Measurements from ENCODE around the gene TSPAN5.
"Not testable (repeated sequence)": the region's sequence is repeated elsewhere in the genome, so short reads cannot be mapped to it uniquely, and the experiment has no call there.

TSPAN5 gene

DNA sequence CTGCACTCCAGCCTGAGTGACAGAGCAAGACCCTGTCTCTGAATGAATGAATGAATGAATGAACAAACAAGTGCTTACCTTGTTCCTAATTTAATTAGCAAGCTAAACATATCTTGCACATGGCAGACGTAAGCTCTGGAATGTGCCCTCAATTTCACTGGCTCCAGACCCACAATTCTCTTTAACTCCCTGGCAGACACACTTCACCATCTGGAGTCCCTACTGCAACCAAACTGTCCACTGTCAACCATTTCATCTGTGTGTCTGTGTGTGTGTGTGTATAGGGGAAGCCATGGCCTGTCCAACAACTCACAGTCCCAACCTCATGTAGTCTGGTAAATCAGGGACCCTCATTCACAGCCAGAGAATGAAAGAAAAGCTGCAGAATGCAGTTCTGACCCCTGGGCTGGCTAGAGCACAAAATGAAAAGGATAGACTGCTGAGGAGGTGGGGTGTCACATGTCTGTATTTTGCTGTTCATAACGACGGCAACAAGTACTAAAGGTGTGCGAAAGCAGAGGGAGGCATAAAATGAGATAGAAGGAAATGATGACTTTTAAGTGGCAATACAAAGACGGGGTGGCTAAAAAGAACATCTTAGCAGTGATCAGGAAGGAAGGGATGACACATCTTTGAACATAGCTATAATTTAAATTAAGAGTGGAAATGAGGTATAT is 114.1 kb downstream of the TSPAN5 start:
- DNase-seq, result no peak

DNA sequence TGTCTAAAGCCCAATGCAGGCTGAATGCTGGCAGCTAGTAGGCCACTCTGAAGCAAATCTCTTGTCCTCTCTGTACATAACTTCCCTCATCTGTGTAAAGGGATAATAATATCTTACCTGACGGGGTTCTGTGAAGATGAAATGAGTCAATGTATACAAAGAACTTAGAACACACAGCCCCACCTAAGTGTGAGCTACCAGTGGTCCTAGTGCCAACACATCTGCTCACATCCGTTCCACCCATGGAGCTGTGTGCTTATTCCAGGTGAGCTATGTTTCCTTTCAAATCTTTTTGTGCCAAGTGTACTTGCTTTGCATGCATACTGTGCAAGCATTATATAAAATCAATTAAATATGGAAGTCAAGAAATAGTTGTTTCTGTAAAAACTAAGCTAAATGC is 116.4 kb downstream of the TSPAN5 start:
- no peak for DNase-seq

DNA sequence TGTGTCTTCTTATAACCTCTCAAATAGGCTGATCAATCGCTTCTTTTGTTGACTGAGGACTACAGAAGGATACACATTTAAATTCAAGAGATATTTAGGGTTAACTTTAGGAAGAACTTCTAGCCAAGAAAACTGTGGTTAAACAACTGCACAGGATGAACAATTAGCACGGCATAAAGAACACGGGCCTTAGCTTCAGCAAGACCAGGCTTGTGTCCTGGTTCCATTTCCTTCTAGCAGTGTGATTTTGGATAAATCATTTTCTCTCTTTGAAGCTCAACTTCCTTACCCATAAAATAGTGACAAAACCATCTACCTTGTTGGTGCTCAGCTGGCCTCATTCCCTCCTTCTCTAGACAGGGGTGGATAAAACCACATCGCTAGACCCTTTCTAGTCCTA is 117.6 kb downstream of the TSPAN5 start:
- DNase-seq, result no peak

DNA sequence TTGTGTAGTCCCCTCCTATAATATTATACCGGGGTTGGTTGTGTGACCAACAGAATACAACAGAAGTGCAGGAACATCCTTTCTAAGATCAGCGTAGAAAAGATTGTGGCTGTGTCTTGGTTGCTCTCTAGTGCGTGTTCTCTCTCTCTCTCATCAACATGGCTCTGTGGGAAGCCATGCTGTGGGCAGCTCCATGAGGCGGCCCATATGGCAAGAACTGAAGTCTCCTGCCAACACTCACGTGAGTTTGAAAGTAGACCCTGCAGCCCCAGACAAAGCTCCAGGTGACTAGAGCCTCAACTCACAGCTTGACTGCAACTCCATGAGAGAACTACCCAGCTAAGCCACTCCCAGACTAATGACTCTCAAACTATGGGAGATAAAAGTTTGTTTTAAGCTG is 118.7 kb downstream of the TSPAN5 start:
- no peak for DNase-seq

DNA sequence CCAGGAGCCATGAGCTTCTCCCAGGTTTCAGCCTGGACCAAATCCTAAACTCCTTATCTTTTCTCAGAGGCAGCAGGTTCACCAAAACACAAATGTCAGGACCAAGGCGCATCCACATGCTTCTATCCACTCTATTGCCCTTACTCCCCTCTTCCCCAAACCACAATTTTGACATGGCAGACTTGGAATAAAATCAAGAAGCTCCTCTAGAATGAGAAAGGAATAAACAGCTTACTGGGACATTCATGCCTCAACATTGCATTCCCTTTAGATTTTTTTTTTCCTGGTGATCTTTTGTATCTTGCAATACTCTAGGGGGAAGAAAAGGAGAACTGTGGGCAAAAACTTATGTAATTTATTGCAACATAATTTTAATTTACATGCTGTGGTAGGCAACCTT is 119.1 kb downstream of the TSPAN5 start:
- no peak for DNase-seq

DNA sequence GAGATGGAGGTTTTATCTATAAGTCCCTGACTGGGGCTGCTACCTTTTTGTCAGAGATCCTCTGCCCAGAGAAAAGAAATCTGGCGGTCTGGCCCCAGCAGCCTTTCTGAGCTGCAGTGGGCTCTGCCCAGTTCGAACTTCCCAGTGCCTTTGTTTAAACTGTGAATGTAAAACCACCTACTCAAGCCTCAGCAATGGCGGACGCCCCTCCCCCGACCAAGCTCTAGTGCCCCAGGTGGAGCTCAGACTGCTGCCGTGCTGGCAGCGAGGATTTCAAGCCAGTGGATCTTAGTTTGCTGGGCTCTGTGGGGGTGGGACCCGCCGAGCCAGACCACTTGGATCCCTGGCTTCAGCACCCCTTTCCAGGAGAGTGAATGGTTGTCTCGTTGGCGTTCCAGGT is 121.8 kb downstream of the TSPAN5 start:
- DNase-seq, result no peak

DNA sequence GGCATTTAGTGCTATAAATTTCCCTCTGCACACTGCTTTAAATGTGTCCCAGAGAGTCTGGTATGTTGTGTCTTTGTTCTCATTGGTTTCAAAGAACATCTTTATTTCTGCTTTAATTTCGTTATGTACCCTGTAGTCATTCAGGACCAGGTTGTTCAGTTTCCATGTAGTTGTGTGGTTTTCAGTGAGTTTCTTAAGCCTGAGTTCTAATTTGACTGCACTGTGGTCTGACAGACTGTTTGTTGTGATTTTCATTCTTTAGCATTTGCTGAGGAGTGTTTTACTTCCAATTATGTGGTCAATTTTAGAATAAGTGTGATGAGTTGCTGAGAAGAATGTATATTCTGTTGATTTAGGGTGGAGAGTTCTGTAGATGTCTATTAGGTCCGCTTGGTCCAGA is 124.3 kb downstream of the TSPAN5 start:
- not testable (repeated sequence) for DNase-seq

DNA sequence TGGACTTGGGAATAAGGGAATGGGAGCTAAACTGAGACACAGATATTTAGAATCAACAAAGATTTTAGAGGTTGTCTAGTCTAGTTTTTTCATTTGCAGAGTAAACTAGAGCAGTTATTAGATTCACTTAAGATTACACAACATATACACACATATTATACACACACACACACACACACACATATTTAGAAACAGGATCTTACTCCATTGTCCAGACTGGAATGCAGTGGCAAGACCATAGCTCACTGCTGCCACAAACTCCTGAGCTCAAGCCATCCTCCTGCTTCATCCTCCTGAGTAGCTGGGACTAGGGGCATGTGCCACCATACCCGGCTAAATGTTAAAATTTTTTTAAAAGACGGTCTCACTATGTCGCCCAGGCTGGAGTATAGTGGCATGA is 127.8 kb downstream of the TSPAN5 start:
- no peak for DNase-seq

DNA sequence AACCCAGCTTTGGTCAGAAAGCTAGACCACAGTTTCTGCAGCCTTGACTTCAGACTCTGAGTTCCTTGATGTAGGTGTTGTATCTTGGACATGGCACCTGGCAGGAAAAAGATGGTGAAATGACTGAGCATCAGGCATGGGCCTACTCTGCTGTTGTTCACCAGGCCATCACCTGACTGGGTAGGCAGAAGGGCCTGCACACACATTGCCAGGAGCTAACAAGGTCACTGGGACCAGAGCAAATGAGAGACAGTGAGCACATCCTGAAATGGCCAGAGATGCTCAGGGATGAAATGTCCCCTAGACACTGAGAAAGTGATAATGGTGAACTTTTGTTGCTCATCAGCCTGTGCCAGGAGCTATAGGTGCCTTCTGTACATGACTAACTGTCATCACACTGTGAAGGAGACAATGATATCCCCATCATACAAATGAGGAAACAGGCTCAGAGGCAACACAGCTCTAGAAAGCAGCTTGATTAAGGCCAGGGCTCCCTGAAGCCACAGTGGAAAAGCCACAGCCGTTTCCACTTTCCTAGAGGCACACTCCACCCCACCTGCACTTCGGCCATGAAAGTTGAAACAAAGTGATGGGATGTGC is 128.3 kb downstream of the TSPAN5 start:
- no peak for DNase-seq

DNA sequence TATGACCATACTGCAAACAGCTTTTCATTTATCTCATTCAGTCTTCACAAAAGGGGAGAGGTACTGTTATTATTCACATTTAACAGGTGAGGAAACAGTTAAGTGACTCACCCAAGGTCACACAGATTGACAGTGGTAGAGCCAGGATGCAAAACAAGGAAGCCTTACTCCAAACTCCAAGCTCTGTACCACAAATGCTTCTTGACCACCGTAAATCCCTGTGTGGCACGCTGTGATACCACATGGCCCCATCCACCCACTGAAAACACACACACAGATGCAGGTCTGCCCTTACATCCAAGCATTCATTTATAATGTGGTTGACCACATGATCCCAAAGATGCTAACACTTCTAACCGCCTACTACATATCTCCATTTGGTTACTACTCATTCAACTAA is 129.5 kb downstream of the TSPAN5 start:
- no peak for DNase-seq

DNA sequence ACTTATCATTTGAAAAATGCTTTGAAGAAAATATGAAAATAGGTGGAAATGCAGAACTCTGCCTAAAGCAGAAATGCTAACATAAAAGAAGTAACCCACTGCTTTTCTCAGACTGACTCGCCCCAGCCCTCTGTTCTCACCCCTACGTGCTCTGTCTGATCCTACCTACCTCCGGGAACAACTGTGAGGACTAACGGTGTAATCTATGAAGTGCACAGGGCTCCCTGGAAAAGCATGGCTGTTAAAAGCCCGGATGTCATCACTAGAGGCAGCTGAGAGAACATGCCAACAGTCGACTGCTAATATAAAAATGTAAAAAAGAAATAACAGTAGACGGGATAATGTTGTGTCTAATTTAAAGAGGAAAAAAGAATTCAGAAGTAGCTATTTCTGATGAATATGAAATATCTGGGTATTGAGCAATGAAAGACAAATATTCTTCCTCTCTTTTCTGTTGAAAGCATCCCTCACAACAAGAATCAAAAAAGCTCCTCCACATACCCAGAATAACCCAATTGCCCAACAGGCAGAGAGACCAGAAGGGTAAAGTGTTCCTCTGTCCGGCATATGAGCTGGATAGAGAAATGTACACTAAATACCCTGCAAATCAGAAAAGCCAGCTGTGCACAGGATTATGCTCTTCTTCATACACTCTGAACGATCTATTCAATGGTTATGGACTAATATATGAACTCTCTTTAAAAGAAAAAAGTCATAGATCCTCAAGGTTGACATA is 130.7 kb downstream of the TSPAN5 start:
- DNase-seq, result no peak

DNA sequence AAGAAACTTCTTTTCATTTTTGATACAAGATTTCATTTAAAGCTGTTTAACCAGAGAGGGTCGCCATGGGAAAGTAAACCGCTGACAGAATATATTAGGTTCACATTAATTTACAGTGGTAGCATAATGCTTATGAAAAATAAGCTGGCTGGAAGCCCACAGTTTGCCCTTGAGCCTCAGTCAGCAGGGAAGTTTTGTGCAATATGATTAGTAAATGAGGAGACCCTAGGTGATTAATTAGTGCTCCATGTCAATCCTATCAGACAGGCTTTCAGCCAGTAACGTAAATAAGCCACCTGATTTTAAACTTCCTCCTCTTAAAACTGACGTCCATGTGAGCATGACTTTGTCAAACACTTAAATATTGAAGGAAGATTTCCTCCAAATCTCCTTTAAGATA is 134.2 kb downstream of the TSPAN5 start:
- DNase-seq, result no peak

DNA sequence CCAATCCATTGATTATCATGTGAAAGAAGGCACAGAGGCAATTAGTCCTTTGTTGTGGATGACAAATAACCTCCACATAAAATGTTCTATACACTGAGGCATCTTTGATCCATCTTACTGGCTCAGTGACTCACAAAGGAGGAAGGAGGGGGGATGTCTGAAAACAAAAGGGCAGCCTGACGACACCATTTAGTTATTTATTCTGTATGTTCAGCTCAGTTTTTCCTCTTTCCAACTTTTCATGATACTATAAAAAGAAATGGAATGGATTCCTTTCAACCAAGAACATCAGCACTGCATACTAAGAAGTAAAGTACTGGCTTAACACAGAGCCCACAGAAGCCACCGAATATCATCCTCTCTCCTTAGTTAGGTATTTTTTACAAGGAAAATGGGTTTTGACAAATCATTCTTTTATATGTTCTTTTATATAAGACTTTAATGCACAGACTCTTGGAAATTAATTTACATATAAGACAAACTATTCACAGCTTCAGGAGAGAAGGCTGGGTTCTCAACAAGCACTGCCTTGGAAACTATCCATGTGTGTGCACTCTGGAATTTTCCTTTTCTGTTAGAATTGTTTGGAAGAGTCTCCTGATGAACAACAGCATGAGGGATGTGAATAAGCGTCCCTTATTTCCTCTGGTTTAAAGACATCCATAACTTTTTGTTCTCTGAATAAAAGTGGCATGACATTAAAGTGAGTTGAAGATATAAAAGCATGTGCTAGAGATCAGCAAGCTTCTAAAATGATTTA is 135.6 kb downstream of the TSPAN5 start:
- DNase-seq, result peak; percentile 46

DNA sequence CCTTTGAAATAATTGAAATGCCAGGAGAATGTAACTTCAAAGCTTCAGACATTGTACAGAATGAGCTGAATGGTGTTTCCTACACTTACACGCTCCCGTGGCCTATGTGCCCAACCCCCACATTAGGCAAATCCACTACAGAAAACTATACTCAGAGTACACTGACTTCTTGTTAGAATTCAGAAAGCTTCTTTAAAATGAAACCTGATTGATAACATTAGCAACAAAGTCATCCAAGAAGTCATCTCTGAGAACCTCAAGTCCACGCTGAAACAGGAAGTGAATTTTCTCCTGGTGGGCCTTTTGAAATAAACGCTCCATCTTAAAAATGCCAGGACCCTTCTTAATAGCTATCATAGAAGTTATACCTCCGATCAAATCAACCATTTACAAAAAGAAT is 136.3 kb downstream of the TSPAN5 start:
- no peak for DNase-seq

DNA sequence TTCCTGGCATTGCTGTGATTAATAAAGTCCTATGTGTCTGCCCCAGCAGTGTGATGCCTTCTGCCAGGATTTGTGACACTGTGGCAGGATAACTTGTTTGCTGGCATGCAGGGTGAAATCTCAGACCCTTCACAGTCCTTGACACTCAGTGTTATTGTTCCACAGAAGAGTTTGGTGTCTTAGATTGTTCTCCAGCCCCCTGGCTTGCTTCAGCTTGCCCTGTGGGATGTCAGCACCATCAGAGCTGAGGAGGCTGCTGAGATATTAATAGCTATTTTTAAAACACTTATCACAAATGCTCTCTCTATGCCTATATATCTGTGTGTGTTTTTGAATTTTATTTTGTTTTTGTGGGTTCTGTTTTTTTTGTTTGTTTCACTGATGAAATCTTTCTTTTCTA is 136.9 kb downstream of the TSPAN5 start:
- DNase-seq, result no peak

DNA sequence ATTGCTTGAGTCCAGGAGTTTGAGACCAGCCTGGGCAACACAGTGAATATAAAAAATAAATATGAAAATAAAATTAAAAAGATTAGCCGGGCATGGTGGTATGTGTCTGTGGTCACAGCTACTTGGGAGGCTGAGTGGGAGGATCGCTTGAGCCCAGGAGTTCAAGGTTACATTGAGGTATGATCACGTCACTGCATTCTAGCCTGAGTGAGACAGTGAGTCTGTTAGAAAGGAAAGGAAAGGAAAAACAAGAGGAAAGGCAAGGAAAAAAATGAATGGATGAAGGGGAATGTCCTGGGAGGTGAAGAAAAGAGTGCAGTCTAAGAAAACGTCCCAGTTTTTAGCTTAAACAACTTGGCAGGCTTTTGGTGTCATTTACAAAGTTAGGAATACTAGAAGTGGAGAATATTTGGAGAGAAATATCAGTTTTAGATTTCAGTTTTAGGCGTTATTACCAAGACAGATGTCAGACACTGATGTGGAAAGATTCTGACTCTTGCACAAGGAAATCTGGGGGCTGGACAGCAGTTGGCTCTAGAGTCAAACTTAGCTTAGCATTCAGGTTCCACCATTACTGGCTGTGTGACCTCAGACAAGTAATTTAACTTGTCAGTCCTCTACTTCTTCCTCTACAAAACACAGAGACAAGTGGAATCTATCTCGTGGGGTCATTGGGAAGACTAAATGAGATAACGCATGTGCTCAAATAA is 139.0 kb downstream of the TSPAN5 start:
- no peak for DNase-seq

DNA sequence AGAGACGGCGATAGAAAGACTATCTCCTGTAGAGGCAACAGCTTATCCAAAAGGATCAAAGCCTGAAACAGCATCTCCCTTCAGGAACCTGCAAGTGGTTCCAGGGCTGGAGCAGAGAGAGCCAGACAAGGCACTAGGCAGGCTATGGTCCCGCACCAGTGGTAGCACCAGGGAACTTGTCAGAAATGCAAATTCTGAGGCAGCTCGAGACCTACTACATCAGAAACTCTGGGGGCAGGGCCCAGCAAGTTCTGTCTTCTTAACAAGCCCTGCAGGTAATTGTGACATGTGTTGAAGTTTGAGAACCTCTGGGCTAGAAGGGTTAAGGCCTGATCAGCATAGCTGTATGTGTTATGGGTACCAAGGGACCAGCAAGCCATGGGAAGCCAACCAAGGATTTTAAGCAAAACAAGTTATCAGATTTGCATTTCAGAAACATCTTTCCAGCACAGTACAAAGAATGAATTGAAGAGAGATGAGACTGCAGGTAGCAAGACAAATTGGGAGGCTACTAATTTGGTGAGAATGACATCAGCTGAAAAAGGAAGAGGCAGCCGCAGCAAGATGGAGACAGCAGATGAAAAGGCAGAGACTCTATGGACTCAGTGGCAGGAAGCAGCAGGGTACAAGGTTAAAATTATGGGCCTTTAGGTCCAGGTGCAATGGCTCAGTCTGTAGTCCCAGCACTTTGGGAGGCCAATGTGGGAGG is 139.7 kb downstream of the TSPAN5 start:
- DNase-seq, result no peak

DNA sequence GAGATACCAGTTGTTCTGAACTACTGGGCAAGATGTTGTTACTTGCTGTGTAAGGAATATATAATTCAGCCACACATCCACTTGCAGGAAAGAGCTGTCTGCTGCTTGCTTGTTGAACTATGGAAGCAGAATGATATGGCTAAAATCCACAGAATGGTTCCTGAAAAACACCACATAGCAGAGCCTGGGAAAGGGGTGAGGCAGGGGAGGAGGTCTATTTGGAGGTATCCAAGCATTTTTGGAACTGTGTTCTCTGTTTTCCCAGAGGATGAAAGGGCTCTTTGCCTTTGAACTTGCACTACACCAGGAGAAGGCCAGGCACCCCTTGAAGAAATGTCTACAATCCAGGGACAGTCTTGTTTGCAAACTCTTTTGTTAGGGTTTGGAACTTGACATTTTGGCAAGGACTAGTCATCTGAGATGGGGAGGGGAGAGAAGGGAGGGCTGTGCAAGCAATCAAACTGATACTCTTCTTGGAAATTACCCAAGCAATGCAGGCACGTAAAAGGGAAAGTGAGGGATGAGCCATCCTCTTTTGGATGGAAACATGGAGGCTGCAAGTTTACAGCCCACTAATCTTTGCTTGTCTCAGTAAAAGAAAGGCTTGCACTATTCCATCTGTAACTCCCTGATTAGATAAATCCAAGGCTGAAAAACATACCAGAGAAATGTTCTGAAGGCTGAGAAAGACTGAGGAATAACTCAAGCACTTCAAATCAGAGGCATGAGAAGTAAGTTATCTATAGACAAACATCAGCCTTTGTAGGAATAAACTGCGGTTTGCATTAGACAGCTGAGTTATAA is 141.0 kb downstream of the TSPAN5 start:
- no peak for DNase-seq

DNA sequence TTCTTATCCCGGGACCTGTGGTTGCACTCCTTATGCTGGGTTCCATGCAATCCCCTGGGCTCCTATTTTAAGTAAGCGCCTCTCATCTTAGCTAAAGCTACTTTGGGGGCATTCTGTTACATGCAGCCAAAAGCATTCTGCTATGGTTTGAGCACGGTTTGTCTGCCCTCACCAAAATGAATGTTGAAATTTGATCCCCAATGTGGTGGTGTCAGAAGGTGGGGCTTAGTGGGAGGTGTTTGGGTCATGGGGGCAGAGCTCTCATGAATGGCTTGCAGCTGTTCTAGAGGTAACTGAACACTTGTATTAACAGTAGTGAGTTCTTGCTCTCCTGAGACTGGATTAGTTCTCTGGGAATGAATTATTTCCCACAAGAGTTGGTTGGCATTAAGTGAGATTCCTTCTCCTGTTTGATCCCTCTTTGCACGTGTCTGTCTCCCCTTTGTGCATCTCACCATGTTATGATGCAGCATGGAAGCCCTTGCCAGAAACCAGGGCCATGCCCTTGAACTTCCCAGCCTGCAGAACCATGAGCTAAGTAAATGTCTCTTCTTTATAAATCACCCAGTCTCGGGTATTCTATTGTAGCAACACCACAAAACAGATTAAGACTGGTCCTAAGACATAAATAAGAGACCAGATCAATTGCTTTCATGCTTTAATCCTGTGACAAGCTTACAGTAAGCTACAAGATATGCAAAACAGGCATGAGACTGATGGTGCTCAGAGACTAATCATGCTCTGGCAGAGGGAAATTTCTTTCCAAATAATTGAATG is 141.8 kb downstream of the TSPAN5 start:
- no peak for DNase-seq

DNA sequence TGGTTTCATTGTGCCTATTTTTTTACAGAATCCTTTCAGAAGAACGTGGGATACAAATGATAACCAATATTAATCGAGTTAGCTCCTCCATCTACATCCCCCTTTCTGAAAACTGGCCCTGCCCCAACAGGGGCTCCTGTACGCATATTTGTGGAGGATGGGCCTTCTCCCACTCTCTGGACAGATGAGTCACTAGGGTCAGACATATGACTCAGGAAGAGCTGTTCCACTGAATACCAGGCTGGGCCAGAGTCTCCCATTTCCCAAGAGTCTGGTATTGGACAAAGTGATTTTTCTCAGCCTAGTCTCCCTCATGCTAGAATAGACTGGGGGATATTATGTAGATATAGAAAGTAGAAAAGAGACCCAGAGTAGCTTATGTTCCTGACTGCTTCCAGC is 142.4 kb downstream of the TSPAN5 start:
- DNase-seq, result no peak

DNA sequence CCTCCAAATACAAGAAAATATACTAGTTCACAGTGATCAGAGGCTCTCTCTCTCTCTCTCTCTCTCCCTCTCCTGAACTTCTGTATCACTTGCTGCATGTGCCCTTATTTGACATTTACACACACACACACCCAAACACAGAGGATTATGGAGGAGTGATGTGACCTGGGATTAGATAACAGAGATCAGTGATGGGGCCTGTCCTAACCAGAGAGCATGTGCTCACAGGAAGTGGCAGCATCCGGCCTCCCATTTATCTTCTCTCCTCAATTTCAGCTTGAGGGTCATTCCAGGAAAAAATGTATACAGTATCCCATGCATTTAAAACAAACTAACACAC is 143.0 kb downstream of the TSPAN5 start:
- no peak for DNase-seq

Measured in midbrain (tissue), 1 donor.